SJCRH30 (cell line): Measurements from ENCODE around the gene ZNF414. TPM values are rescaled to one million over a fixed set of nuclear protein-coding genes. Genes with fewer than 3 reads are reported as not detected.

ENCODE experiments used
- DNase-seq, 2 experiments: peaks; one replicate each; pipeline ENCODE4 v3.0.0-alpha.2; 2015 to 2020
- H3K27ac ChIP-seq: fragments of 250-450 bp; sonication (Bioruptor Pico); 2 replicates; pipeline ENCODE4 v1.5.1; 2020; ENCODE audit warnings: mild to moderate bottlenecking, moderate library complexity
- H3K27me3 ChIP-seq: fragments of 250-450 bp; sonication (Bioruptor Pico); 2 replicates; pipeline ENCODE4 v1.5.1; 2020; ENCODE audit warnings: mild to moderate bottlenecking, moderate library complexity
- H3K36me3 ChIP-seq: fragments of 250-450 bp; sonication (Bioruptor Pico); 2 replicates; pipeline ENCODE4 v1.5.1; 2020; ENCODE audit warnings: mild to moderate bottlenecking, moderate library complexity
- H3K4me1 ChIP-seq: fragments of 250-450 bp; sonication (Bioruptor Pico); 2 replicates; pipeline ENCODE4 v1.5.1; 2020; ENCODE audit warnings: mild to moderate bottlenecking, moderate library complexity
- H3K4me3 ChIP-seq: fragments of 250-450 bp; sonication (Bioruptor Pico); 2 replicates; pipeline ENCODE4 v1.5.1; 2020; ENCODE audit warnings: mild to moderate bottlenecking, moderate library complexity
- H3K9me3 ChIP-seq: fragments of 250-450 bp; sonication (Bioruptor Pico); replicated peaks from 2 replicates; pipeline ENCODE4 v1.5.1; 2020; ENCODE audit warnings: mild to moderate bottlenecking, moderate library complexity
- total RNA-seq: library from RNA; depleted of rRNA; stranded (reverse); fragments of >200 nt; shearing (Covaris generic); gene quantifications from 2 replicates; pipeline ENCODE4 v1.2.3, GENCODE V29; 2014

ZNF414 gene
- total RNA-seq, 1 experiment from 2014 or later = 4.7 TPM

DNA sequence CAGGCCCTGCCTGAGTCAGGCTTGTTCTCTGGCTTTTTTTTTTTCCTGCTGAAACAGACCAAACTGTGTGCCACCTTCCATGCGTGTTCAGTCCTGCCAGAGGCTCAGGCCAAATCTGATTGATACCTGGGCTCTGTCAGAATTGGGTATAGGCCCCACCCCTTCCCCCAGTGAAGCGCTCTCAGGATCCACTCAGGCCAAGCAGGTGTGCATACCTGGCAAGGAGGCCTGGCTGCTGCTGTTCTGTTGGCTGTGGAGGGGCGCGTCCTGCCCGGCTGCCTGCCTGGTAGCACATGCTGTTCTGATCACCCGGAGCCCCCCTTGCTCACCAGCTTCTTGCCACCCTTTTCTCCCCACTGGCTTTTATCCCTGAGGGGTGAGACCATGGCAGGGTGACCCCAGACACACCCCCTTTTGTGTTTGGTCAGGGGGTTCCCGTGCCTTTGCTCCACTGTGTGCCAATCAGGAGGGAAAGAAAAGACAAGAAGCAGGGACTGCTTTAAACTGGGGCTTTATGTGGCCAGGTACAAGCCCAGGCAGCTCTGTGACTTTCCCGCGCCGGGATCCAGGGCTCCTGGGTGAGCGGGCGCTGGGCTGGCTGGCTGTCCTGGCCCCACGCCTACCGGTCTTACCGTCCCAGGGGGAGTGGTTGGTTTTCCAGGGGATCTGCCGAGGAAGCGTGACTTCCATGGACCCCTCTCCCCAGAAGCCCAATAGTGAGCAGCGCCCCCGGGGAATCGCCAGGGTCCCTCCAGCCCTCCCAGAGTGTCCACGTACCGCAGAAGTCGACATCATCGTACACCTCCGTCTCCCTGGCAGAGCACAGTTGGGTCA is 24.2 kb downstream of the ZNF414 start:
- Histone ChIP-seq H3K36me3 (peaks cover 45% of the 10 kb centered on the region), H3K27ac (no peak overlapping the region), H3K9me3 (no peaks in the 10 kb centered on the region), H3K4me3 (no peak overlapping the region), H3K27me3 (no peaks in the 10 kb centered on the region), H3K4me1 (no peaks in the 10 kb centered on the region)
- no peak for DNase-seq

- H3K36me3 ChIP-seq = peaks cover 58% of the 10 kb centered on the region
- no peak for DNase-seq
- no peaks in the 10 kb centered on the region for H3K4me1 ChIP-seq
- no peak overlapping the region for H3K27ac ChIP-seq
- no peak overlapping the region for H3K4me3 ChIP-seq
- no peaks in the 10 kb centered on the region for H3K9me3 ChIP-seq
- no peaks in the 10 kb centered on the region for H3K27me3 ChIP-seq
Measured at GRCh38 chr19:8488365-8488764, 25.6 kb downstream of the ZNF414 start.

GRCh38 chr19:8487137-8487851 is 26.7 kb downstream of the ZNF414 start:
- H3K4me3 ChIP-seq = no peak overlapping the region
- H3K27ac ChIP-seq = no peak overlapping the region
- H3K4me1 ChIP-seq = no peaks in the 10 kb centered on the region
- H3K36me3 ChIP-seq = peaks cover 66% of the 10 kb centered on the region
- H3K27me3 ChIP-seq = no peaks in the 10 kb centered on the region
- no peaks in the 10 kb centered on the region for H3K9me3 ChIP-seq
- DNase-seq = no peak

- no peak overlapping the region for H3K27ac ChIP-seq
- no peak for DNase-seq
- H3K36me3 ChIP-seq = peaks cover 70% of the 10 kb centered on the region
Measured at GRCh38 chr19:8486661-8487136, 27.3 kb downstream of the ZNF414 start.

DNA sequence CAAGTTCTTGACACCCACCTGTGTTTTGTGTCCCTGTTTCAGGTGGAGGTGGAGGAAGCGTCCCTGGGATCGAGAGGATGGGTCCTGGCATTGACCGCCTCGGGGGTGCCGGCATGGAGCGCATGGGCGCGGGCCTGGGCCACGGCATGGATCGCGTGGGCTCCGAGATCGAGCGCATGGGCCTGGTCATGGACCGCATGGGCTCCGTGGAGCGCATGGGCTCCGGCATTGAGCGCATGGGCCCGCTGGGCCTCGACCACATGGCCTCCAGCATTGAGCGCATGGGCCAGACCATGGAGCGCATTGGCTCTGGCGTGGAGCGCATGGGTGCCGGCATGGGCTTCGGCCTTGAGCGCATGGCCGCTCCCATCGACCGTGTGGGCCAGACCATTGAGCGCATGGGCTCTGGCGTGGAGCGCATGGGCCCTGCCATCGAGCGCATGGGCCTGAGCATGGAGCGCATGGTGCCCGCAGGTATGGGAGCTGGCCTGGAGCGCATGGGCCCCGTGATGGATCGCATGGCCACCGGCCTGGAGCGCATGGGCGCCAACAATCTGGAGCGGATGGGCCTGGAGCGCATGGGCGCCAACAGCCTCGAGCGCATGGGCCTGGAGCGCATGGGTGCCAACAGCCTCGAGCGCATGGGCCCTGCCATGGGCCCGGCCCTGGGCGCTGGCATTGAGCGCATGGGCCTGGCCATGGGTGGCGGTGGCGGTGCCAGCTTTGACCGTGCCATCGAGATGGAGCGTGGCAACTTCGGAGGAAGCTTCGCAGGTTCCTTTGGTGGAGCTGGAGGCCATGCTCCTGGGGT is 28.2 kb downstream of the ZNF414 start:
- Histone ChIP-seq H3K27me3 (no peaks in the 10 kb centered on the region), H3K4me3 (no peak overlapping the region), H3K27ac (no peak overlapping the region), H3K4me1 (no peaks in the 10 kb centered on the region), H3K9me3 (no peaks in the 10 kb centered on the region), H3K36me3 (peaks cover 73% of the 10 kb centered on the region)
- DNase-seq = no peak

More at GRCh38 chr19:8486661-8487136, 27.3 kb downstream of the ZNF414 start:
- no peak overlapping the region for H3K4me3 ChIP-seq
- no peaks in the 10 kb centered on the region for H3K27me3 ChIP-seq
- H3K9me3 ChIP-seq = no peaks in the 10 kb centered on the region
- H3K4me1 ChIP-seq = no peaks in the 10 kb centered on the region

GRCh38 chr19:8484331-8484894 is 29.6 kb downstream of the ZNF414 start:
- DNase-seq = no peak
- H3K4me3 ChIP-seq = no peak overlapping the region

DNA sequence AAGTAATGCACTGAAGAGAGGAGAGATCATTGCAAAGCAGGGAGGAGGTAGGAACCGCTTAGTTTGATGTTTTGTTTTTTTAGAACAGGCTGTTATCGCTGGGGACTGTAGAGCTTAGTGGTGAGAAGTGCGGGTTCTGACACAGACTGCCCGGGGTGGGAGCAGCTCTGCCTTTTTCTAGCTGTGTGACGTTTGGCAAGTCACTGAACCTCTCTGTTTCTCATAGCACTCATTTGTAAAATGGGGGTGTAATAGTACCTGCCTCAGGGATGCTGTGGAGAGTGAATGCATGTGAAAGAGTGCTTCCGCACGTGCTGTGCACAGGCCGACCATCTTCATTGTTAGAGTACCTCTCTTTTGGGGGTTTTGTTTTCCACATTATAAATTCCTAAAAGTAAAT is 30.8 kb downstream of the ZNF414 start:
- no peak overlapping the region for H3K4me3 ChIP-seq
- no peaks in the 10 kb centered on the region for H3K9me3 ChIP-seq
- H3K36me3 ChIP-seq = peaks cover 68% of the 10 kb centered on the region
- no peaks in the 10 kb centered on the region for H3K27me3 ChIP-seq
- DNase-seq = no peak
- no peaks in the 10 kb centered on the region for H3K4me1 ChIP-seq
- H3K27ac ChIP-seq = no peak overlapping the region

More at GRCh38 chr19:8484331-8484894, 29.6 kb downstream of the ZNF414 start:
- Histone ChIP-seq H3K27ac (no peak overlapping the region), H3K9me3 (no peaks in the 10 kb centered on the region), H3K27me3 (no peaks in the 10 kb centered on the region), H3K4me1 (no peaks in the 10 kb centered on the region), H3K36me3 (peaks cover 70% of the 10 kb centered on the region)

DNA sequence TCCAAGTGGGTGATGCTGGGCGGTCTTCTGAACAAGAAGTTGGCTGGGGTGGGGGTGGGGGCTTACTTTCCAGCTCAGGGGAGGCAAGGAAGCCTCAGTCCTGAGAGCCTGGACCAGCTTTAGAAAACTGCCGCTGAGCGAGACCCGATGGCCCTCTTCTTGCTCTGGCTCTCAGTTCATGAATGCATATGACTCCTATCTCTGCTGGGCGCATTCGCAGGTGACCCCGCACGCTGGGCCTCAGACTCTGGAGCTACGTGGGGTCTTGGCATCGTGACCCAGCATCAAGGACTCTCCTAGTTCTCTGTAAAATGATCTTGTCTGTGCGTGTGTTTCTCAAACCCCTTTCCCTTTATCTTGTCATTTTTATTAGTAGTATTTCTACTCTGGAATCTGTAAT is 31.3 kb downstream of the ZNF414 start:
- no peaks in the 10 kb centered on the region for H3K27me3 ChIP-seq
- no peak overlapping the region for H3K4me3 ChIP-seq
- DNase-seq = no peak
- H3K36me3 ChIP-seq = peaks cover 68% of the 10 kb centered on the region
- H3K4me1 ChIP-seq = no peaks in the 10 kb centered on the region
- no peaks in the 10 kb centered on the region for H3K9me3 ChIP-seq
- no peak overlapping the region for H3K27ac ChIP-seq

DNA sequence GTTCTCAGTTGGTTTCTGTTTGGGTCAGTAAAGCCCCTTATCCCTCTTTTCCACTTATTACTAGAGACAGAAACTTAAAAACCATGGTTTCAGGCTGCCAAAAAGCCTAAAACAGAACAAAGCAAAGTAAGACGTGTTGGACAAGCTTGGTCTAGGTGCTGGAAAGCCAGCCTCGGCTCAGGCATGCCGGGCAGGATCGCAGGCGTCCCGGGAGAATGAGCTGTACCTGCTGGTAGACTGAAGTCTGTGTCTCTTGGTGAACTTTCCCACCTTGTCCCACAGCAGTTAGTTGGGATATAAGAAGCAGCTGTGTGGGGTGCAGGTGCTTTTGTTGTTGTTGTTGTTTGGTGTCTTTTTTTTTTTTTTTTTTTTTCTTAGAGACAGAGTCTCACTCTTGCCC is 32.4 kb downstream of the ZNF414 start:
- no peaks in the 10 kb centered on the region for H3K9me3 ChIP-seq
- no peaks in the 10 kb centered on the region for H3K4me1 ChIP-seq
- H3K27ac ChIP-seq = no peak overlapping the region
- H3K4me3 ChIP-seq = no peak overlapping the region
- no peak for DNase-seq
- no peaks in the 10 kb centered on the region for H3K27me3 ChIP-seq
- H3K36me3 ChIP-seq = peaks cover 64% of the 10 kb centered on the region

- Histone ChIP-seq H3K27me3 (no peaks in the 10 kb centered on the region), H3K4me3 (no peak overlapping the region), H3K27ac (no peak overlapping the region), H3K9me3 (no peaks in the 10 kb centered on the region), H3K4me1 (no peaks in the 10 kb centered on the region), H3K36me3 (peaks cover 61% of the 10 kb centered on the region)
- no peak for DNase-seq
Measured at GRCh38 chr19:8481201-8481600, 32.8 kb downstream of the ZNF414 start.

- Histone ChIP-seq H3K36me3 (peaks cover 57% of the 10 kb centered on the region), H3K4me3 (no peak overlapping the region), H3K9me3 (no peaks in the 10 kb centered on the region), H3K27me3 (no peaks in the 10 kb centered on the region), H3K4me1 (no peaks in the 10 kb centered on the region), H3K27ac (no peak overlapping the region)
- DNase-seq = no peak
Measured at GRCh38 chr19:8478598-8478997, 35.4 kb downstream of the ZNF414 start.

DNA sequence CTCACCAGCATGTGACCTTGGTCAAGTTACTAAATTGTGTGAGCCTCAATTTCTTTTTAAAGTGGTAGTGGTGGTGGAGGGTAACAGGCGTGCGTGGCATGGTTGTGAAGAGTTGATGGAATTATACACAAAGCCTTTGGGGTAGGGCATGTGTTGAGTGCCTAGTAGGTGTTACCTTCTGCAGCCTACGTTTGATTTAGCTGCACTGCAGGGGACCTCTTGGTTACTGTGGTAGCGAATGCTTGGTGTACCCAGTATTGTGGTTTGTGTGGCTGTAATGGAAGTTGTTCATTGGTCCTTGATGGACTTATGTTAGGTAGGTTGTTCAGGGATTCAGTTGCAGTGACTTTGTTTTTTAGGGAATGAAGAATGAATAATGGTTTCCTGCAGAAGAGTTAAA is 36.1 kb downstream of the ZNF414 start:
- H3K4me1 ChIP-seq = no peaks in the 10 kb centered on the region
- no peak for DNase-seq
- H3K36me3 ChIP-seq = peaks cover 55% of the 10 kb centered on the region
- H3K9me3 ChIP-seq = no peaks in the 10 kb centered on the region
- H3K27ac ChIP-seq = no peak overlapping the region
- no peaks in the 10 kb centered on the region for H3K27me3 ChIP-seq
- no peak overlapping the region for H3K4me3 ChIP-seq

- H3K9me3 ChIP-seq = no peaks in the 10 kb centered on the region
- DNase-seq = no peak
- H3K27me3 ChIP-seq = no peaks in the 10 kb centered on the region
- H3K27ac ChIP-seq = no peak overlapping the region
- H3K36me3 ChIP-seq = peaks cover 61% of the 10 kb centered on the region
- H3K4me1 ChIP-seq = no peaks in the 10 kb centered on the region
- H3K4me3 ChIP-seq = no peak overlapping the region
Measured at GRCh38 chr19:8476524-8476923, 37.4 kb downstream of the ZNF414 start.

DNA sequence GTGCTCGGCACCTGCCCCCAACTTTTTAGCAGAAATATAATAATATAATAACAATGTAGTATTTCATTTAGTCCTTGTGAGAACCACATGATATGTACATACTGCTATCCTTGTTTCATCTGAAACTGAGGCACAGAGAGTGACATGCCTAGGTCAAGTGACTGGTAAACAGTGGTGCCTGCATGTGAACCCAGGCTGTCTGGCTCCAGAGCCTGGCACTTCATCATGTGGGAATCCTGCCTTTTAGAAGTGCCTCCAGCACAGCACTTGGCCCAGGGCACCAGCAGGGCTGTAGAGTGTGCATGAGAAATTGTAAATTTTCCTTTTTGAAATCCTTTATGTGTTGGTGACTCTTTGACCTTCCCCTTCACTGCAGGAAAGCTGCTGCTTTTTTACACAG is 39.0 kb downstream of the ZNF414 start:
- H3K4me1 ChIP-seq = no peaks in the 10 kb centered on the region
- H3K4me3 ChIP-seq = no peak overlapping the region
- no peak for DNase-seq
- H3K36me3 ChIP-seq = peaks cover 71% of the 10 kb centered on the region
- H3K9me3 ChIP-seq = no peaks in the 10 kb centered on the region
- H3K27ac ChIP-seq = no peak overlapping the region
- H3K27me3 ChIP-seq = no peaks in the 10 kb centered on the region
